Limb (tissue), 2 donors: ENCODE measurements around the gene SDK2.
"Not testable (repeated sequence)": the region's sequence is repeated elsewhere in the genome, so short reads cannot be mapped to it uniquely, and the experiment has no call there.

ENCODE experiments used
- DNase-seq, 2 donors: peaks; one replicate each; pipeline ENCODE4 v3.0.0-alpha.2; 2016; ENCODE audit errors: extremely low spot score in 2 of 2

SDK2 gene

DNA sequence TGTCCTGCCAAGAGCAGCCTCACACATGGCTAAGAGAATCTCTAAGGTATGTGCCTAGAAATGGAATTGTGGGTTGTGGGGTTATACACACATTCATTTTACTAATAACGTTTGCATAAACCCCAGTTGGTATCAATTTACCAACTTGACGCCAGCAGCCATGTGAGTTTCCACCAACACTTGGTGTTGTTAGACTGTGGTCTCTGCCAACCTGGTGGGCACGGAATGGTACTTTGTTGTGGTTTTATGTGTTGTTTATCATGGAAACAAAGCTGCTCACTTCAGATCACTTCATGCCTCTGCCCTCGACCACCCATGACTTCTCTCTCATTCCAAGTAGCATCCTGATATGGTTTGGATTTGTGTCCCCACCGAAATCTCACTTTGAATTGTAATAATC lies 180.4 kb downstream of the SDK2 start:
- DNase-seq = no peak

GRCh38 chr17:73462823-73463222 lies 181.4 kb downstream of the SDK2 start:
- DNase-seq = no peak

GRCh38 chr17:73459980-73460379 lies 184.3 kb downstream of the SDK2 start:
- no peak for DNase-seq

DNA sequence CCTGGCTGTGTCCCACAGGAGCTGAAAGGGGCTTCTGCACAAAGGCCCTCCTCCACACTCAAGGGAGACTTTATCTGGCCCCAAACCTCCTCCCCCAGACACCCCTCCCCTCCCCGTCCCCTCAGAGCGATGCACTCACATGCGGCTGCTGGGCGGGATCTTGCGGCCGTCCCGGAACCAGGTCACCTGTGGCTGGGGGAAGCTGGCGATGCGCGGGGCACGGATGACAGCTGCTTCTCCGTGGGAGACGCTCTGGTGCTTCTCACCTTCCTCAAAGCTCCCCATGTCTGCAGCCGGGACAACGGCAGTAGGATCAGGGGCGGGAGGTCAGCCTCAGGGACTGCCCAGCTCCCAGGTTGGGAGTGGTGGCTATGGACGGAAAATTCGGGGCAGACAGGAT lies 188.5 kb downstream of the SDK2 start:
- DNase-seq = no peak

DNA sequence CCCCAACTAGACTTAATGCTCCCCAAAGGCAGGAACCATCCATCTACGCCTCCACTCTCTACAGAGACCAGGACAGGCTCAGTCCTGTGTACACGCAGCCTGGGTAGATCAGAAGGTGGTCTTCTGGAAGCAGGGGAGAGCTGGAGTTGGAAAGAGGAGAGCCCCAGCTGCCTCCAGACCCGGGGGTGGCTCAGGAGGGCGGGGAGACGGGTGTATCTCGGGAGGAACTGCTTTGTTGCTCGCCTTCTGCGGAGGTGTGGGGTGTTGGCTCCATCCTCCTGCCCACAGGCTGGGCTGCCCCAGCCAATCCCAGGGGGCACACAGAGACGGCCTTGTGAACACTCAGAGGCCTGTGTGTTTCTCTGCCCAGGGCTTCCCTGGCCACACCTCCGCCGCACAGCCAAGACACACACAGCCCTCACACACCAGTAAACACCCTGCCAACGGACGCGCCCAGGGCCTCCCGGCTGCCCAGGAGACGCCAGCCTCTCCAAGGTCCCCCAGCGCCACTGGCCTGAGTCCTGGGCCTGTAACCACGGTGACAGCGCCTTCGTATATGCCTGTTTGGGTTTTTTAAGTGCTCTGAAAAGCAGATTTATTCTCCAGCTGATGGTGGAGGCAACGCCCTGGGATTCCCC lies 189.1 kb downstream of the SDK2 start:
- peak; percentile 32 to 71 for DNase-seq

DNA sequence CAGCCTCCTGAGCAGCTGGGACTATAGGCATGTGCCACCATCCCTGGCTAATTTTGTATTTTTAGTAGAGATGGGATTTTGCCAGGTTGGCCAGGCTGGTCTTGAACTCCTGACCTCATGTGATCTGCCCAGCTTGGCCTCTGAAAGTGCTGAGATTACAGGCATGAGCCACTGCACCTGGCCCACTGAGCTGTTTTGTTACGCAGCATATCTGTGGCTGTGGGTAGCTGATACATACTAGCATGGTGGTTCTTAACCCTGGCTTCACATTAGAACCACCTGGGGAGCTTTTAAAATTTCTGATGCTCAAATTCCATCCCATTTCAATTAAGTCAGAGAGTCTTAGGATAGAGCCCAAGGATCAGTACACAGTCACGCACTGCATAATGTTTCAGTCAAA lies 190.8 kb downstream of the SDK2 start:
- DNase-seq = not testable (repeated sequence)

DNA sequence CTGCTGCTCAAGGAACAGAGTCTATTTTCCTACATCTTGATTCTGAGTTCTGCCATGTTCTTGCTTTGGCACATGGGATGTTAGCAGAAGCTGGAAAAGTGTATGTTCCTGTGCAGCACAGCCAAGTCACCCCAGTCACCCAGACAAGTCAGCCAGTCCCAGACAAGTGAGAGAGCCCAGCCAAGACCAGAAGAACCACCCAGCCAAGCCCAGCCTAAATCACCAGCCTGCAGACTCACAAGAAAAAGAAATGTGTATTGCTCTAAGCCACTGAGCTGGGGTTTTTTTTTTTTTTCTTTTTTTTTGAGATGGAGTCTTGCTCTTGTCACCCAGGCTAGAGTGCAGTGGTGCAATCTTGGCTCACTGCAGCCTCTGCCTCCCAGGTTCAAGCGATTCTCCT lies 191.2 kb downstream of the SDK2 start:
- DNase-seq = no peak

- DNase-seq = no peak
Observed at GRCh38 chr17:73452009-73452408, 192.2 kb downstream of the SDK2 start.

DNA sequence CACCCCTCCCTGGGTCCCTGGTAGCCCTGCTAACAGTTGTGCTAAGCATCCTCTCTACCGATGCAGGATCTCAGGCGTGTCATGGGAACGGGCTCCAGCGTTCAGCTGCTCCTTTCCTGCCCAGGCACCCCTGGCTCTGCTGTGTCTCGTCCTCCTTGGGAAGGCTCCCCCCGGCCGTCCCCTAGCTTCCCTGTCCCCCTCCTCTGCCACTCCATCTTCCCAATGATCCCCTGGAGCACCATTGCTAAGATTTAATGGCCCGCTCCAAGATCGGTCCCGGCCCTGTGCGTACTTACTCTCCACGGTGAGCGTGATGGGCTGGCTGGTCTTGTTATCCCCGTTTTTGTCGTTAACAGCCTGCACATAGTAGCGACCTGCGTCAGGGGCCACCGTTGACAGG lies 196.9 kb downstream of the SDK2 start:
- no peak for DNase-seq

DNA sequence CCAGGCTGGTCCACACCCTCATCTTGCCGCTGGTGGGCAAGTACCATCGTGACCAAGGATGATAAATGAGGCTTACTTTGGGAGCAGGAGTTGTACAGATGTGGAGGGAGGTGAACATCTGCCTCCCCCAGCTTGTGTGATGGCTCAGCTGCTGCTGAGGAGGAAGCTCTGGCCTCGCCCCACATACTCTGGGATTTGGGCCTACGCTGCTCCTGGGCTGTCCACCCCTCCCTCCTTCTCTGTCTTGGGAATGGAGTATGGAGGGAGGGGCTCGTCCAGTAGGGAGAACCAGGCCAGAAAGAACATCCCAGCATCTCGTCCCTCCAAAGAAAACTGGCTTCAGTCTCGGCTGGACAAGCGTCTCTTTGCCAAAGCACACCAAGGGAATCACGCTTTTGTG lies 197.6 kb downstream of the SDK2 start:
- DNase-seq = no peak

GRCh38 chr17:73445466-73445865 lies 198.8 kb downstream of the SDK2 start:
- no peak for DNase-seq

DNA sequence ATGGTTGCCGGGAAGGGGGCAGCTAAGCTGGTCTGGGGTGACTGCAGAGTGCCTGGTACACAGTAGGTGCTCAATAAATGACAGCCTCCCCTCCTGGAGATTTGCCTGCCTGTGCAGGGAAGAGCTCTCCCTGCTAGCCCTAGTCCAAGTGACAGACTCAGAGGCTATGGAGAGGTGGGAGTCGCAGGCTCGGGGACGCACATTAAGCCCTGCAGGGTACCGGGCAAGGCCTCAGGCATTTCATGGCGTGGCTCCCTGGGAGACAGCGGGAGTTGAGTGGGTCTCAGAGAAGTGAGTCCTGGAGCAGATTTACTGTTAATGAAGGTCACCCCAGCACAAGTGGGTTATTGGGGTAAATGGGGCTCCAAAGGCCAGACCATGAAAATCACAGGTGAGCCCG lies 200.2 kb downstream of the SDK2 start:
- no peak for DNase-seq

DNA sequence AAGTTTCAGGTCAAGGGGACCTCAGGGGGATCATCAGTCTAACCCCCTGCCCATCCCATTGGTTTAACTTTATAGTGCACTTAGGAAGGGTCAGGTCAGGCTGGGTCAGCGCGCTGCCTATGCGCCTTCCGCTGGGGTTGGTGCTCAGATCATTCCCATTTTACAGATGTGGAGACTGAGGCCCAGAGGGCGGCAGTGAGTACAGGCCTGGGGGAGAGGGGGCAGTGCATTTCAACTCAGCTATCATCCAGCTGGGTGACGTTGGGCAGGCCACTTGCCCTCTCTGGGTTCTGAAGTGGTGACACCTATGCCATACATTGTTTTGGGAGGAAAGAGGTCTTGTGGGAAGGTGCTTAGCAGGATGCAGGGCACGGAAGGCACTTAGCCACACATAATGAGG lies 204.6 kb downstream of the SDK2 start:
- no peak for DNase-seq

DNA sequence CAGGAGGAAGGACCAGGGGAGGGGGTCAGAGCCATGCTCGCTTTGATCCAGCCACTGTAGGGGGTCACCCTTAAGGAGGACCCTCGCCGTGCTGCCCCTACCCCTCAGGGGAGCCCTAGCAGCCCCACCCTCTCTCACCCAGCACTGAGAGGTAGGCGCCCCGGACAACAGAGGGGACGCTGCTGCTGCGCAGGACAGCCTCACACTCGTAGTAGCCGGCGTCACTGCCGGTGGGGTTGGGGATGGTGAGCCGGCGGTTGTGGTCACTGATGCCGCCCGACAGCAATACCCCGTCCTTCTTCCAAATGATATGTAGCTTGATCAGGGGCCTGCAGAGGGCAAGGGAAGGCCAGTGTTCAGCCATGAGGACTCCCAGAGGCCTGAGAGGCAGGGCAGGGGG lies 206.4 kb downstream of the SDK2 start:
- DNase-seq = no peak

DNA sequence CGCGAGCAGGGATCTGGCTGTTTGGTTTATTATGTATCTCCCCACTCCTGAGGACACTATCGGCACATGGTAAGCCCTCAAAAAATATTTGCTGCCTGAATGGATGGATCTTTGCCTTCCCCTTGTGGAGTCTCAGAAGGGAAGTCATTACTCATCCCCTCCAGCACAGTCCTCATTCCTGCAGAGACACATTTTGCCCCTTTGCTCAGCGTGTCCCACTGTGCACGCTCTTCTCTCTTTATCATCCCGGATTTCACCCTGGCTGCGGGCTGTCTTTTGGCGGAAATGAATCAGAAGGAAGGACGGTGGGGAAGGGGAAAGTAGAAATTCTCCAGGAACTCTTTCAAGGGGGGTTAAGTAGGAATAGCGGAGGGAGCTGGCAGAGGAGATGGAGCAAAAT lies 207.3 kb downstream of the SDK2 start:
- DNase-seq = no peak

DNA sequence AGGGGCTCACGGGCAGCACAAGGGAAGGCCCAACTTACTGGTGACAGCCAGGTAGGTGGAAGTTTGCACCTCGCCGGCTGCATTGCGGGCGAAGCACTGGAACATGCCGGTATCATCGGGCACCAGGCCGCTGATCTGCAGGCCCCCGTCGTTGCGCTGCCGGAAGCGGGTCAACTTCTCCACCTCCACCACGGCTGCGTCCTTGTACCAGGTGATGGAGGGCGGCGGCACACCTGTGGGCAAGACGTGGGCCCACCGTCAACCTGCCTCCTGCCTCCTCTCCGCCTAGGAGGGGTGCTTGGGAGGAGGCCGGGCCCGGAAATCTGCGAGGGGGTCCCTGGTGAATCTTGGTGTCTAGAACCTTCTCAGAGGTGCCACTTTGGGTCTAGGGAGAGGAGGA lies 208.8 kb downstream of the SDK2 start:
- DNase-seq = no peak

- DNase-seq = no peak
Observed at GRCh38 chr17:73434154-73434553, 210.1 kb downstream of the SDK2 start.

- no peak for DNase-seq
Observed at GRCh38 chr17:73433501-73433900, 210.7 kb downstream of the SDK2 start.

GRCh38 chr17:73432624-73433190 lies 211.5 kb downstream of the SDK2 start:
- no peak for DNase-seq

DNA sequence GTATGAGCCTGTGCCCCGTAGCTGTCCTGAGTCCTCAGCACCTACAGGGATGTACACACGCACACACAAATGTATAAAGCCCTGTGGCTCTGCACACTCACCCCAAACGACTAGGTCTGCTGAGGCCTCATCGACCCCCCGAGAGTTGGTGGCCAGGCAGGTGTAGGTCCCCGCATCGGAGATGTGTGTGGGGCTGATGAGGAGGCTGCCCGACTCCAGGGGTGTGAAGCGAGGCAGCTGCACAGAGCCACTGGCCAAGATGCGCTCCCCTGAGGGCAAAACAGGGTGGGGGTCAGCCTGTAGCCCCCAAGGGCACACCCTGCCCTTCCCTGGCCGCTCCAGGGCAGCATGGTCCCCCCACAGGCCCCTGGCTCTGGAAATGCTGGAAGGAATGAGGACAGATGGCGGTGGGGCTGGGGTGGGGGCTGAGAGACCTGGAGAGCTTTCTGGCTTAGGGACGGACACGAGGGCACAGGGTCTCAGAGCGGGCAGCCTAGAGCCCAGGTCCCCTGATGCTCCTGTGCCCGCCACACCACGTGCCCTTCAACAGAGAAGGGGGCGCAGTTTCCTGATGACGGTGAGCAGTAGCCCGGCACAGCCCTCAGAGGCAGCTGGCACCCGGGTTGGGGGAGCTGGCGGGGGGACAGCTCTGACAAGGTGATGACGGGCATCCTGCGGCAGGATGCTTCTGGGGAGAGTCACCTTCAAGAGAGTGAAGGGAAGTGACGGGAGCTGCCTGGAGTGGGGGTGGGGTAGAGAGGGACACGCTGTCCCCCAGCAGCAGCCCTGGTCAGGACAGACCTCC lies 212.6 kb downstream of the SDK2 start:
- DNase-seq = no peak

DNA sequence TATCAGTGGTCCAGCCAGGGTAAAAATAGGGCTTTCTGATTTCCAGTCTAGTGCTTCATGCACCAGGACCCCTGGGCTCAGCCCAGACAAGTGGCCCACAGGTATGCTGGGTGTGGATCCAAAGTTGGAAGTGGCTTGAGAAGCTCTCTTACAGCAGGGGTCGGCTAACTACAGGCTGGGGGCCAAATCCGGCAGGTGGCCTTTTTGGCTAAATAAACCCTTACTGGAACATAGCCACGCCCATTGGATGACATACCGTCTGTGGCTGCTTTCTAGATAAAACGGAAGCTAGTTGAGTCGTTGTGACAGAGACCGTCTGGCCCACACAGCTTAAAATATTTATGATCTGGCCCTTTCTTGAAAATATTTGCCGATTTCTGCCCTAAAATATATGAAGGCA lies 213.4 kb downstream of the SDK2 start:
- DNase-seq = peak in 1 of 2 donors; percentile 15

DNA sequence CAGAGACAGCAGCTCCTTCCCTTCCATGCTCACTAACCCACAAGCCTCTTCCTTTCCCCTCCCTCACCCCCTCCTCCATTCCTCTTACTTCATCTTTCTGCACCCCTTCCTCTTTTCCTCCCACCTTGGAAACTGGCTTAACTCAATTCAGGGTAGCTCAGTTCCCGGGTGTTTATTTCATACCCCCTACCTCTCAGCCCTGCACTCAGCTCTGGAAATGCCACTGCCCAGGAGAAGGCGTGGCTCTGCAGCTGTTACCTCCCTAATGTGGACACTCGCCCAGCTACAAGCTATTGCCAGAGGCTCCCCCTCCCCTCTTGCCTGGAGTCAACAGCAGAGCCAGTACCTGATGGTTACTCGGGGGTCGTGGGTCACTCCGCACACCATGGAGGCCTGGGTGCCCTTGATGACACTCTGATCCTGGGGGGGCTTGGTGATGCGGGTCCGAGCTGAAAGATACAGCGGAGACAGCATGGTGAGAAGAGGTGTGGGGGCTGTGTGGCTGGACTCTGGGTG lies 214.0 kb downstream of the SDK2 start:
- DNase-seq = peak in 1 of 2 donors; percentile 24
